ENCODE measurements around the gene SMARCC1.

Gene SMARCC1

GRCh38 chr3:47701388-47701787 is 80.3 kb downstream of the SMARCC1 start:
- DNase-seq (ENCODE audit: low read depth) = no peak

GRCh38 chr3:47692158-47692557 is 89.5 kb downstream of the SMARCC1 start:
- no peak for DNase-seq (ENCODE audit: low read depth)

DNA sequence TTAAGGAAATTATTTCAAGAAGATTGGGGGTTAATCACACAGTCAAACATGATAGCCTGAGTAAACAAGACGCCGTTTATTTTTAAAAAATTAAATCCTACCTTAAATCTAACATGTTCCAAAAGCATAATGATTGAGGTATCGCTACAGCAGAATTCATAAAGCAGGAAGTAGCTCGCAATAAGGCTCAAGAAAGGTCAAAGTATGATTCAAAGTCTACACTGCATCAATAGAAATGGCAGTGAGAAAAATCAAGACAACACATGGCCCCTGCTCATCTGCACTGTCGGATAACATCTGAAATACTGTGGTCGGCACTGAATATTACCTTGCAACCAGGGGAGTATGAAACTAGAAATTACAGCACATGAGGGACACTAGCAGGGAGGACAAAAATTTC is 93.2 kb downstream of the SMARCC1 start:
- no peak for DNase-seq (ENCODE audit: low read depth)

DNA sequence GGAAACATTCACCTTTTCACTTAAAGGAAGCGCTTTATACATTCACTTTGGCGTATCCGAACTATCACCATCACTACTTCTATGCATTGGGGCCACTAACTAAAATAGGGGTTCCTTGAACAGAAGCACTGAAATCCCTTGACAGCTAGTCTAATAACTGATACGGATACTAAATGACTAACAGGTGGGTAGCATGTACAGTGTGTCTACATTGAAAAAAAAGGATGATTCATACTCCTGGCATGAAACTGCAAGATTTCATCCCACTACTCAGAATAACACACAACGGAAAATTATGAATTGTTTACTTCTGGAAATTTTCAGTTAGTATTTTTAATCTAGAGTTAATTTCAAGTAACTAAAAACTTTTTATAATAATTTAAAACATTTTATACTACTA is 96.7 kb downstream of the SMARCC1 start:
- DNase-seq (ENCODE audit: low read depth) = no peak

GRCh38 chr3:47681016-47681415 is 100.7 kb downstream of the SMARCC1 start:
- DNase-seq (ENCODE audit: low read depth) = no peak

GRCh38 chr3:47678446-47679338 is 103.0 kb downstream of the SMARCC1 start:
- DNase-seq (ENCODE audit: low read depth) = no peak

DNA sequence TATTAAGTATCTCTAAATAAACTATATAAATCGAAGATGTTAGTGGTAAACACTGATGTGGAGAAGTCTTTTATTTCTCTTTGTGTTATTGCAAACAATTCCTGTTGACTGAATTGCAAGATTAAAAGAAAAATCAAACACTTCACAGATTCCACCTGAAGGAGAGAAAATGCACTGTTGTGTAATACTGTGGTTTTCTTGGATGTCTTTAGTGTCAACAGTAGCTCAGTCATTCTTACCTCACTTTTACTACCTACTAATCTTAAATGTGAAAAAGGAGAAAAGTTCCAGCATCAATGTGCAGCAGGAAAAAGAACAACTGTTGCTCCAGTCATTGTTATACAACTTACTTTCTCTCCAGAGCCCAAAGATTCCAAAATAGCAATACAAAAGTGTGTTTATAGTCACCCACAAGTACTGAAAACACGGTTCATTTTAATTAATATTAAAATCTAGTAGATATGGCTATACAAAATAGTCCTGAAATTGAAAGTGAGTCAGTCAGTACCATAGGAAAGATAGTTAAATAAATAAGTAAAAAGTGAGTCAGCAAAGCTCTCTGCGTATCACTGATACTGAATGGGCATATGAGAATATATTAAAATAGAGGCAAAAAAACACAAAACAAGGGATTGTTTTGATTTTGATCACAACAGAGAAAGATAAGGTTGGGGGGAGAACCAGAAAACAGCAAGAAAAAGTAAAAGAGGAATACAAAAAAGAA is 112.5 kb downstream of the SMARCC1 start:
- peak; percentile 5 for DNase-seq (ENCODE audit: low read depth)

- no peak for DNase-seq (ENCODE audit: low read depth)
Measured at GRCh38 chr3:47666118-47666517, 115.6 kb downstream of the SMARCC1 start.

DNA sequence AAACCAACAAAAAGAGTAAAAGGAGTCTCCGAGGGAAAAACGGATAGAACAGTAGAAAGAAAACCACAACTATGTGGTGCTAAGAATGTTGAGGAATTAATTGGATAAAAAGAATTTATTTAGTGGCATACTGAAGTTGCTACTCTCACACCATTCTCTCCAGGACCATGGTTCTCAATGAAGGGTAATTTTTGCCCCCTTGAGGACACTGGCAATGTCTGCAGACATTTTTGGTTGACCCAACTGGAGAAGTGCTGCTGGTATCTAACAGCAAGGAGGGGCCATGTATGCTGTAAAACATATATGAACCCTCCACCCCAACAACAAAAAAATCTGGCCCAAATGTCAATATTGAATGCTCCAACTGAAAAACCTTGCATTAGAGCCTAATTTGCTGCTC is 117.2 kb downstream of the SMARCC1 start:
- DNase-seq (ENCODE audit: low read depth) = no peak

GRCh38 chr3:47663630-47664240 is 118.0 kb downstream of the SMARCC1 start:
- DNase-seq (ENCODE audit: low read depth) = no peak

DNA sequence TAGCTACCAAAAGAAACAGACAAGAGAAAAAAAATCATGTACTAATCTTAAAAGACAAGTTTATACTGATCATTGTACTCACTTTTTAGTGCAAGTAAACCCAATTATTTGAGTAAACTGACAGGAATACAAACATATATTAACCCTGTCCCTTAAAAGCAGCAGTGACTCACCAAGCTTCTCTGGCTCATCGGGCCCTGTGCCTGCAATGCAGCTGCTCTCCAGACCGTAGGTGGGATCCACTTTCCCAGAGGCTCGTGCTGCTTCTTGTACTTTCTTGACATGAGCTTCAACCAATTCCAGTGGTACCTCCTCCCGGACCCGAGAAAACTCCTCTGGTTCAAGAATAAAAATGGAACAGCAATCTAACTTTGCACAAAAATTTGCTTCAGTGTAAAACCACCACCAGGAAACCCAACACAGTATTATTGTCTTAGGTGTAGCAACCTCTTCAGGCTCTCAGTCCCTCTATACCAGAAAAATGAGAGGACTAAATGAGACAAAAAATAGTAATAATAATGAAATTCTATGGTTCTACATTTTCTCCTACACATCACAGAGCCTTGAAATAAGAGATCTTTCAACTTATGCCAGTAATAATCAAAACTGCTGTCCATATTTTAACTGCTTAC is 120.5 kb downstream of the SMARCC1 start:
- peak; percentile 14 for DNase-seq (ENCODE audit: low read depth)

GRCh38 chr3:47658444-47658843 is 123.2 kb downstream of the SMARCC1 start:
- DNase-seq (ENCODE audit: low read depth) = no peak

GRCh38 chr3:47652142-47652541 is 129.6 kb downstream of the SMARCC1 start:
- no peak for DNase-seq (ENCODE audit: low read depth)

- no peak for DNase-seq (ENCODE audit: low read depth)
Measured at GRCh38 chr3:47650294-47650693, 131.4 kb downstream of the SMARCC1 start.

DNA sequence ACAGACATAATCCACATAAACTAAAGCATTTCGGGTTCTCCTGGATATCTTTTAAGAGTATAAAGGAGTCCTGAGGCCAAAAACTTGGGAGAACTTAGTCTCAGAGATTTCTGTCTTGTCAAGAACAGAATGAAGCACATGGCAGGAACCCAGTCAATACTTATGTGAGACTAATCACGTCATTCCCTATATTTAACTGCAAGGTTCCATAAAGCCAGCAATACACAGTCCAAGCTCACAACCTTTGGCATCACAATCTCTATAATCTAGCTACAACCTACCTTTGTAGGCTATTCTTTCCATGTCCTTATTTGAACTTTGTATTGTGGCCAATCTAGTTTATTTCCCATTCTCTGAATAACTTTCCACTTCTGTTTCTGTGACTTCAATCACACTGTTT is 134.1 kb downstream of the SMARCC1 start:
- no peak for DNase-seq (ENCODE audit: low read depth)

- DNase-seq (ENCODE audit: low read depth) = peak; percentile 6
Measured at GRCh38 chr3:47646362-47646761, 135.3 kb downstream of the SMARCC1 start.

GRCh38 chr3:47645551-47645950 is 136.1 kb downstream of the SMARCC1 start:
- no peak for DNase-seq (ENCODE audit: low read depth)

GRCh38 chr3:47643092-47643491 is 138.6 kb downstream of the SMARCC1 start:
- no peak for DNase-seq (ENCODE audit: low read depth)

DNA sequence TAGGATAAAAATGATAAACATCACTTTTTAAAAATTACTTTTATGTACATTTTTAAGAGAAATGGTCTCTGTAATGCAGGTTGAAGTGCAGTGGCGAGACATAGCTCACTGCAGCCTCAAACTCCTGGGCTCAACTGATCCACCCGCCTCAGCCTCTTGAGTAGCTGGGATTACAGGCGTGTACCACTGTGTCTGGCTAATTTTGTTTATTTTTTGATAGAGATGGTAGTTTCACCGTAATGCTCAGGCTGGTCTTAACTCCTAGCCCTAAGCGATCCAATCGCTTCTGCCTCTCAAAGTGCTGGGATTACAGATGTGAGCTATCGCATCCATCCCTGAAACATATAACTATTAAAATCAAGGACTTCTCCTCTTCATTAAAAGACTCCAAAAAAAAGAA is 140.0 kb downstream of the SMARCC1 start:
- no peak for DNase-seq (ENCODE audit: low read depth)

DNA sequence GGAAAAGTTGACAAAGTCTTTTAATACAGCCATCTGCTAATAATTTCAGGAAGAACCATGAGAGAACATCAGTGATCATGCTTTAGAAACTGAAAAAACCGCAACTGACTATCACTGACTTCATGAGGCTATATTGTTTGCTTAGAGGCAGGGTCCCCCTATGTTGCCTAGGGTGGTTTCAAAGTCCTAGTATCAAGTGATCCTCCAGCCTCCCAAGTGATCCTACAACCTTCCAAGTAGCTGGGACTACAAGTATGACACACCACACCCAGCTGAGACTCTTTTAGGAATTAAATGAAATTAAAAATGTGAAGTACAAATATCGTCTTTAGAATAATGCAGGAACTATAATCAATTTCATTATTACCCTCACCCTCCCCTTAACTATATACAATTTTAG is 144.8 kb downstream of the SMARCC1 start:
- no peak for DNase-seq (ENCODE audit: low read depth)

GRCh38 chr3:47636225-47636624 is 145.5 kb downstream of the SMARCC1 start:
- DNase-seq (ENCODE audit: low read depth) = no peak

DNA sequence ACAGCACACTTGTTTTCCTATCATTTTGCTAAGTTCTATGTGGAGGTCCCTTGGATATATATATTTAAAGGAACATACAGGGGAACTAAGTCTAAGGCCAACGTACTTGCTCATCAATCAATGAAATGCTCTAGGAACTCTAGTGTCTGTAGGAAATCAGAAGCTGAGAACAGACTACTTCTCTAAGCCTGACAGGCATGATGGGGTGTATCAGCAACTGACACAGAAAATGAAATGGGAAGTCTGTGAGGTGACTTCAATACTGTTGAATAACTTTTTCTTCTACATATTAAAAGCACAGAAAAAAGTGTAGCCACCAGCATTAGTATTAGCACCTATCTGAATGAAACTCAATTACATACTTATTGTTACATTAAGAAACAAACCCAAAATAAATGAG is 146.2 kb downstream of the SMARCC1 start:
- DNase-seq (ENCODE audit: low read depth) = no peak
